ENCODE data around the gene ADGRE1. TPM values are rescaled to one million over a fixed set of nuclear protein-coding genes. Genes with fewer than 3 reads are reported as not detected.

The ADGRE1 gene
- total RNA-seq, 1 experiment from 2014 or later = 11.5 TPM

DNA sequence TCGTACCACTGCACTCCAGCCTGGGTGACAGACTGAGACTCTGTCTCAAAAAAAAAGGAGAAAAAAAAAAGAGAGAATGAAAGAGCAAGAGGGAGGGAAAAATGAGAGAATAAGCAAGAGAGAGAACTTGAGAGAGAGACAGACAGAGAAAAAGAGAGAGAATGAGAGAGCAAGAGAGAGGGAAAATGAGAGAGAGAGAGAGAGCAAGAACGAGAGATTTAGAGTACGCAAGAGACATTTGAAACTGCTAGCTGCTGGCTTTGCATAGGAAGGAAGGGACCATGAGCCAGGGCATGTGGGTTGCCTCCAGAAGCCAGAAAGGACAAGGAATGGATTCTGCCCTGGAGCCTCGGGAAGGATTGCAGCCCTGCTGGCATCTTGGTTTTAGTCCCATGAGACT lies 9.6 kb upstream of the ADGRE1 start:
- no peak for DNase-seq (ENCODE audit: low read depth)

DNA sequence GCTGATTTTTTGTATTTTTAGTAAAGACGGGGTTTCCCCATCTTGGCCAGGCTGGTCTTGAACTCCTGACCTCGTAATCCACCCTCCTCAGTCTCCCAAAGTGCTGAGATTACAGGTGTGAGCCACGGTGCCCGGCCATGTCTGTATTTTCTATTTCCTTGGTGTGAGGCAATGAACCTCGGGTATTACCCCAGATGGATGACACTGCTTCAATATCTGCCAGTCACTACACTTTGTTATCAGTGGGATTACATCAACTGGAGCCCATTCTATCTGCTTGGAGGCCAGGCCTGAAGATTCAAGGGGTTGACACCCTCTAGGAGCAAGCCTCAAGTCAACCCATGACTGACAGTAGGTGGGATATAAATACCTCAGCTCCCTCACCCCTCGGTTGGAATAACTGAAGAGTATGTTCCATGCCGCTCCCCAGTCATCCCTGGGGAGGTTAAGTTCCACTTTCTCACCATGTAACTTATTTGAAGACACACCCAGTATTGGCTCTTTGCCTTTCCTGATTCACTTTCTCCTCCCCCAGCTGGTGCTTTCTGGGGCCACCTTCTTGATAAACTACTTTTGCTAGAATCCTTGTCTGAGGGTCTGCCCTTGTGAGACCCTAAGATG lies 992 bp upstream of the ADGRE1 start:
- DNase-seq (ENCODE audit: low read depth) = no peak

DNA sequence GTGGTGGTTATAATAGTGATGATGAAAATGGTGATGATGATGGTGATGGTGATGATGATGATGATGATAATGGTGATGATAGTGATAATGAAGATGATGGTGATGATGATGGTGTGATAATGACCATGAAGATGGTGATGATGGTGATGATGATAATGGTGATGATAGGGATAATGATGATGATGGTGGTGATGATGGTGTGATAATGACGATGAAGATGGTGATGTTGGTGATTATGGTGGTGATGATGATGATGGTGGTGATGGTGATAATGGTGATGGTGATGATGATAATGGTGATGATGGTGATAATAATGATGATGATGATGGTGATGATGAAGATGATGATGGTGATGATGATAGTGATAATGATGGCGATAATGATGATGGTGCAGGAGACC lies 1.6 kb downstream of the ADGRE1 start:
- no peak for DNase-seq (ENCODE audit: low read depth)

DNA sequence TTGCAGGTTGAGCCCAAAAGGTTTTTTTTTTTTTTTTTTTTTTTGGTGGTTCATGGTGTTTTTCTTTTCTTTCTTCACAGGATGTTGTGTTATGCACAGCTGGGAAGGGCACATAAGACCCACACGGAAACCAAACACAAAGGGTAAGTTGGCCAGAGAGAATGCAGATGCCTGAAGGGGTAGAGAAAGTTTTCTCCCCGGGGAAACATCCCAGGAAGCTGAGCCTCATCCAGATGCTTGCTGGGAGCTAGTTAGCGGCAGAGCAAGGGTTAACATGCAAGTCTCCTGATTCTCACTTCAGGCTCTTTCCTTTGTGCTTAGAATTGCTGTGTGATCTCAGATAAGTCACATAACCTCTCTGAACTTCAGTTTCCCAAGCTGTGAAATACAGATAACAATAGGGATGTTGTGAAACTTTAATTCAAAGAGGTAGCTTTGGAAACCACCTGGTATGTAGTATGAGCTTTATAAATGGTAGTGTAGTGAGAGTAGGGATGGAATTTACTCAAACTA lies 3.1 kb downstream of the ADGRE1 start:
- DNase-seq (ENCODE audit: low read depth) = no peak

DNA sequence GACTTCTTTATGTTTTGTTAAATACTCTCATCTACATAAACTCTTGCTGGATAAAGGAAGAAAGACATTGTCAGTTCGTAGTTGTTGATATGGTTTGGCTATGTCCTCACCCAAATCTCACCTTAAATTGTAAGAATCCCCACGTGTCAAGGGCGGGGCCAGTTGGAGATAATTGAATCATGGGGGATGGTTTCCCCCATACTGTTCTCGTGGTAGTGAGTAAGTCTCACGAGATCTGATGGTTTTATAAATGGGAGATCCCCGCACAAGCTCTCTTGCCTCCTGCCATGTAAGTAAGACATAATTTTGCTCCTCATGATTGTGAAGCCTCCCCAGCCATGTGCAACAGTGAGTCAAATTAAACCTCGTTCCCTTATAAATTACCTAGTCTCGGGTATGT lies 3.6 kb downstream of the ADGRE1 start:
- no peak for DNase-seq (ENCODE audit: low read depth)

DNA sequence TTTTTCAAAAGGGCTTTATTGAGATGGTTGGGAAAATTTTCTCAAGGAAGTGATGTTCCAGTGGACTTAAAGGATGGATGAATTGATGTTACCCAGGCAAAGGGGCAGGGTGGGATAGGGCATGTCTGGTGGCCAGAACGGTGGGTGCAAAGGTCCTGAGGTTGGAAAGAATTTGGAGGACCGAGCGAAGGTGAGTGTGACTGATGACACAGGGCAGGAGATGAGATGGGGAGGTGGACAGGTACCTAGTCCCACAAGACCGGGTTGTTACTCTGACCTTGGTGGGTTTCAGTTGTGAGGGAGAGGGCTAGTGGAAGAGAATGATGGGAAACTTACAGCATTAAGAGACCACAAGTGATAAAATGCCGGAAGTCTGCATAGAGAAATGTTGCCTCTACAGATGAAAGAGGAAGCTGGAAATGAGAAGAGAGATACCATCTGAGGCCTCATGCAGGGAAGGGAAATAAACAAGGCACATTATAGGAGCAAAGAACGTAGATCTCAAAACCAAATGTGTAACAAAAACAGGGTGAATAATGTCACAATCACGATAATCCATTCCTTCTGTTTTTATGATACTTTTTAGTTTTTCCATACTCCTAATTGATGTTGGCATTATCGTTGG lies 4.5 kb downstream of the ADGRE1 start:
- DNase-seq (ENCODE audit: low read depth) = no peak

DNA sequence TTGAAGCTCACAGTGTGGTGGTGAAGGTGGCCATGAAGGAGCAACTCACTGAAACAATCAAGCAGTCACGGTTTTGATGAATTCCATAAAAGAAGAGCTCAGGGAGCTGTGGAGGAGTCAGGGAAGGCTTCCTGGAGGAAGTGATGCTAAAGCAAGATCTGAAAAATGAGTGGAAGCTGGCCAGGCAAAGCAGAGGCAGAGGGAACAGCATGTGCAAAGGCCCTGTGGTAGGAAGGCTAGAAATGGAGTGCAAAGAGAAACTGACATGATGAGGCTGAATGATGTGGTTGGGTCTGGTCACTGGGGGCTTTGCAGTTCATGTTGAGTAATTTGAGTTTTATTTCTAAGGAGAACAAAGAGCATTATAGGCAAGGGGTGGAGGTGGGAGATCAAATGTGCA lies 6.9 kb downstream of the ADGRE1 start:
- no peak for DNase-seq (ENCODE audit: low read depth)

DNA sequence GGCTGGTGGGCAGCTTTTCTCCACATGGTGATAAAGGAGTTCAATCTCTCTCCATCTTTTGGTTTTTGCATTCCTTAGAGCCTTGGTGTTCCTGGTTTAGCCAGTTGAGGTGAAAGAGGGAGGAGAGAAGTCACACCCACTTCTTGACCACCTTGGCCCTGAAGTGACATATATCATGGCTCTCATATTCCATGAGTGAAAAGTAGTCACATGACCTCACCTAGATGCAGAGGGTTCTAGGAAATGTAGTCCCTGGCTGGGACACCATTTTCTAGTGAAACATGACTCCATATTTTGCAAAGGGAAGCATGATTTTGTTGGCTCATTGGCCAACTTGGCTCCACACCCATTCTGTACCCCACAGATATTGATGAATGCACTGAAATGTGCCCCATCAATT lies 16.1 kb downstream of the ADGRE1 start:
- DNase-seq (ENCODE audit: low read depth) = no peak

DNA sequence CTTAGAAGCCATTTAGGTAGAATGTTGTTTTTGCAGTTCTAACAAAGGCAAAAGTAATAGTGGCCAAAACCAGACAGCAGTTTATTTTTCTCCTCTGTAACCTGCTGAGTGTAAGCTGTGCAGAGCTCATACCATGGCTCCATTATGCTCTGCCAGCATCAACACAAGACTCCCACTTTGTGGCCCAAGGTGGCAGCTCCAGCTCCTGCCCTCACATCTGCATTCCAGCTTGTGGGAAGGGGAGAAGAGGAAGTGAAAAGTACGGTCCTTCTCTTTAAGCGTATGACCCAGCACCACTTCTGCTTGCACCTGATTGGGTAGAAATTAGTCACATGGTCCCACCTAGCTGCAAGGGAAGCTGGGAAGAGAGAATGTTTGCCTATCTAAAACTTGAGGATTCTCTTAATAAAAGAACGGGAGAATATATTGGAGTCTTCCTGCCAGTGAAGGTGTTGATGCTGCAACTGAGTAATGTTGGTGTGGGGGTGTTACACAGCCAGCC lies 19.2 kb downstream of the ADGRE1 start:
- no peak for DNase-seq (ENCODE audit: low read depth)

DNA sequence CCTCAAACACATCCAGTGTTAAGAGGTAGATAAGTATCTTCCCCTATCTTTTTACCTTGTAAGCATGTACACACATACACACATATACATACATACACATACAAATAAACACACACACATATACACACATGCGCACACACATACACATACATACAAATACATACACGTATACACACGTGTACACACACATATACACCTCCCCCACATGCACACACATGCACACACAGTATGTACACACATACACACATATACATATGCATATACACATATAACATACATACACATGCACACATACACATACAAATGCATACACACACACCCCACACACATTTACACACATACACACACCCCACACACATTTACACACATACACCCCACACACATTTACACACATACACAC lies 24.1 kb downstream of the ADGRE1 start:
- no peak for DNase-seq (ENCODE audit: low read depth)

DNA sequence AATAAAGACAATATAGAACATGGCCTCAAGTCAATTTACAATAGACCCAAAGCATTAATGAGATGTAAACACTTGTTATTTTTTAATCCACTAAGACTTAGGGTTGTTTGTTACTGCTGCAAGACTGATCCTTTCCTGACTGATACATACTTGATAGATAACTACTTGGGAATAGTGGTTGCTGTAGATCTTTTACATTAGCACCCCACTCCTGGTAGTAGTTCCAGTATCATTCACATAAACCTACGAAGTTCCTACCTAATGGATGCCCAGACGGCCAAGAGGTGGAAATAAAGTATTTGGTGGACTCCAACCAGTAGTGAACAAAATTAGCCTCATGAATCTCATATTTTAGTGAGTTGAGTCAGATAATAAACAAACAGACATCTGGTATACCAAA lies 26.9 kb downstream of the ADGRE1 start:
- DNase-seq (ENCODE audit: low read depth) = no peak

DNA sequence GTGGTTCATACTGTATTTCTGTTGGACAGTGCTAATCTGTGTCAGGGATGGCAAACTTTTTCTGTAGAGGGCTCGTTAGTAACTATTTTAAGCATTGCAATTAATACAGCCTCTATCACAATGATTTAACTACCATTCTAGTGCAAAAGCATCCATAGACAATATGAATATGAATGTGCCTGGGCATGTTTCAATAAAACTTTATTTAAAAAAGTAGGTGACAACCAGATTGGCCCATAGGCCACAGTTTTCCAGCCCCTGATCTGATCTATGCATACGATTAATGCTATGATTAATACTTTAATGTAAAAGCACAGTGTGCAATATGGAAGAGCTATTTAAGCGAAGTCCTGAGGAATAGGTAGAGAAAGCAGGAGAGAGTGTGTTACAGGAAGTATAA lies 29.6 kb downstream of the ADGRE1 start:
- DNase-seq (ENCODE audit: low read depth) = no peak

DNA sequence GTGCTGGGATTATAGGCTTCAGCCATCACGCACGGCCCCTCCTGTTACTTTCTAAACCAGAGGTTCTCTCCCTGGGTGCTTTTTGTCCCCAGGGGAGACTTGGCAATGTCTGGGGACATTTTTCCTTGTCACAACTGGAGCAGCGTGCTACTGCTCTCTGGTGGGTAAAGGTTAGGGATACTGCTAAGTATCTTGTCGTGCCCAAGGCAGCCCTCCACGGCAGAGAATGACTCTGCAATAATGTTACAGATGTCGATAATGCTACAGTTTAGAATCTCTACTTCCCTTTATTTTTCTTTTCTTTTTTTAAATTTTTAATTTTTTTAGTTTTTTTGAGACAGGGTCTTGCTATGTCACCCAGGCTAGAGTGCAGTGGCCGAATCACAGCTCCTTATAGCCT lies 38.0 kb downstream of the ADGRE1 start:
- peak; percentile 13 for DNase-seq (ENCODE audit: low read depth)

DNA sequence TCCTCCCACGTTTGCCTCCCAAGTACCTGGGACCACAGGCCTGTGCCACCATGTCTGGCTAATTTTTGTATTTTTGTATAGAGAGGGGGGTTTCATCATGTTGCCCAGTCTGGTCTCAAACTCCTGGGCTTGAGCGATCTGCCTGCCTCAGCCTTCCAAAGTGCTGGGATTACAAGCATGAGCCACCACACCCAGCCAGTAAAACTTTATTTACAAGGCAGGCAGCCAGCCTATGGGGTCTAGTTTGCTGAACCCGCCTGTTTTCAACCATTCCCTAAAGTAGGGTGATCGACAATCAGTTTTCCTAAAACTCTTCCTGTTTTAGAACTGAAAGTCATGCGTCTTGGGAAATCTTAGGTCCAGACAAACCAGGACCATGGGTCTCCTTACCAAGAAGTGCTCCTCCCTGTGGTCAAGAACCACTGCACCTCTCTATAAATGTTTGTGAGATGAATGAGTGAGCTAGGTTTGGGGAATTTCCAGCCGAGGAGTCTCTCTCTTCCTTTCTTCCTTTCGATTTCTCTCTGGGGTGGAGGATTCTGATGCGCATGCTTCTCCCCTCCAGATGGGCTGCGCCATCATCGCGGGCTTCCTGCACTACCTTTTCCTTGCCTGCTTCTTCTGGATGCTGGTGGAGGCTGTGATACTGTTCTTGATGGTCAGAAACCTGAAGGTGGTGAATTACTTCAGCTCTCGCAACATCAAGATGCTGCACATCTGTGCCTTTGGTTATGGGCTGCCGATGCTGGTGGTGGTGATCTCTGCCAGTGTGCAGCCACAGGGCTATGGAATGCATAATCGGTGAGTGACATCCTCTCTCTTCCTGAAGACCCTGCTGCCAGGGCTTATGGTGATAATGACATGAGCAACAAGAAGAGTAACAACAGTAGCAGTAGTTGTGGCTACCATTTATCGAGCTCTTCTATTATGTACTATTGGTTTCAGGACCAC lies 38.7 kb downstream of the ADGRE1 start:
- DNase-seq (ENCODE audit: low read depth) = peak; percentile 93

DNA sequence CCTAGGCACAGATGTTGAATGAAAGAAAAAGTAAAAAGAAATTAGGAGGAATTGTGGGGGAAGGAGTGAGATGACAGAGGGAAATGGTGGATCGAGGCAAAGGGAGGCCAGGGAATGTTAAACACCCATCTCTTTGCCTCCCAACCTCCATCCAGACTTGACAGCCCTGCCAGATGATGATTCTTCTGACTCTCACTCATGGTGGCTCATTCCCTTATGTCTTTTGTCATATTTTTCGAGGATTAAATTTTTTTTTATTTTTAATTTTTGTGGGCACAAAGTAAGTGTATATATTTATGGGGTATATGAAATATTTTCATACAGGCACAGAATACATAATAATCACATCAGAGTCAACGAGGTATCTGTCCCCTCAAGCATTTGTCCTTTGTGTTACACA lies 42.8 kb downstream of the ADGRE1 start:
- no peak for DNase-seq (ENCODE audit: low read depth)

DNA sequence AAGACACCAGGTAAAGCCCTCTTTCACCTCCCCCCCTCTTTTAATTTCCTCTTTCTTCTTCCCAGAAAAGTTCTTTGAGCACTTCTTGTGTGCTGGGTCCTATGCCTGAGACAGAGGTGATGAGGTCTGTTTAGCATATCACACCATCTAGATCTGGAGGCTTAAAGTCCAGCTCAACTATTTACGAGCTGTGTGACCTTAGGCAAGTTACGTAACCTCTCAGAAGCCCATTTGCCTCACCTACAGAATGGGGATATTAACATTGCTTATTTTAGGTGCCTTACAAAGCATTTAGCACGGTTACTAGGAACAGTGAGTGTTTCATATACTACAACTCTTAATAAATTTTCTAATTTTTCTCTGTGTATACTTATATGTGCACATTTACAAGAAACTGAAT lies 47.7 kb downstream of the ADGRE1 start:
- no peak for DNase-seq (ENCODE audit: low read depth)

DNA sequence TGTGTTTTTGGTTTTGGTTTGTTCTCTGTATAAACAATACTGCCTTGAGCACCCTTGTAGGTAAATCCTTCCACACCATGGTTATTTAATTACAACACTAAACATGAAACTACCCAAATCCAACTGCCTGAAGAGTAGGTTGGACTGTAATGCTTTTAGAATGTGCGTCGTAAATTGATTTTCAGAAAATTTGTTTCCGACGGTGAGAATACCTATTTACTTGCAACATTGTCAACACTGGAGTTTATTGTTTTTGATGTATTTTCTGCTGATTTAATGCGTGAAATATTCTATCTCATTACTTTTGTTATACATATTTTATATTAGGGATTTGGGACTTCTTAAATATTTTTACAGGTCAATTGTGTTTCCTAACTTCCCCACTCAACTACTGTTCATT lies 48.2 kb downstream of the ADGRE1 start:
- no peak for DNase-seq (ENCODE audit: low read depth)

DNA sequence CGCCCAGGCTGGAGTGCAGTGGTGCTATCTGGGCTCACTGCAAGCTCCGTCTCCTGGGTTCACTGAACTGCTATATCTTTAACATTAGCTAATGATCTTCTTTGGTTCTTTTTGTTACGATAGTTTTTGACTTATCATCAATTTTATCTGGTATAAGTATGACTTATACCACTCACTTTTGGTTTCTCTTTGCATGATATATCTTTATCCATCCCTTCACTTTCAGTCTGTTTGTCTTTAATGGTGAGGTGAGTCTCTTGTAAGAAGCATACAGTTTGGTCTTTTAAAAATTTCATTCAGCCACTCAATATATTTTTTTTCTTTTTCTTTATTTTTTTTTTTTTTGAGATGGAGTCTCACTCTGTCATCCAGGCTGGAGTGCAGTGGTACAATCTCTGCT lies 58.4 kb downstream of the ADGRE1 start:
- DNase-seq (ENCODE audit: low read depth) = no peak

DNA sequence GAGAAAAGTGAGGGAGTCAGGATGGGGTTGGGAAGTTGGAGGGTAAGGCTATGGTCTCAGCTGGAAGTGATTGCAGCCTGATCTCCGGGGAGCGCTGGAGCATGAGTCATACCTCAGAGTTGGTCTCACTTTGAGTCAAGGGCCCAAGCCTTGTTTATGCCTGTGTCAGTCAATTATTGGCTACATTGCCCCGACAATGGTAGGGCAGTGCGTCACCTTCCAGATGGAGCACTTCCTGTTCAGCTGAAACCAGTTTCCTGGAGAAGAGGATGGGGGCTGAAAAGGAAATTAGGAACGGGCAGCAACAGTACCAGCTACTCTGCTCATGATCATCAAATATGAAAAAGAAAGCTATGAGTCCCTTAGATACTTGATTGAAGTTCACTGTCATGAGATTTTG lies 60.4 kb downstream of the ADGRE1 start:
- peak; percentile 97 for DNase-seq (ENCODE audit: low read depth)

DNA sequence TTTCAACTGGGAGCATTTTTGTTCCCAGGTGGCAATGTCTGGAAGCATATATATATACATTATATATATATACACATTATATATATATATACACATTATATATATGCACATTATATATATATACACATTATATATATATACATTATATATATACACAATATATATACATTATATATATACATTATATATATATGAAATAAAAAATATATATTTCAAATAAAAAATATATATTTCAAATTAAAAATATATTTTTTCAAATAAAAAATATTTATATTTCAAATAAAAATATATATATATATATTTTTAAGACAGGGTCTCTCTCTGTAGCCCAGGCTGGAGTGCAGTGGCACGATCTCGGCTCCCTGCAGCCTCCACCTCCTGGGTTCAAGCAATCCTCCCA lies 61.5 kb downstream of the ADGRE1 start:
- DNase-seq (ENCODE audit: low read depth) = no peak

DNA sequence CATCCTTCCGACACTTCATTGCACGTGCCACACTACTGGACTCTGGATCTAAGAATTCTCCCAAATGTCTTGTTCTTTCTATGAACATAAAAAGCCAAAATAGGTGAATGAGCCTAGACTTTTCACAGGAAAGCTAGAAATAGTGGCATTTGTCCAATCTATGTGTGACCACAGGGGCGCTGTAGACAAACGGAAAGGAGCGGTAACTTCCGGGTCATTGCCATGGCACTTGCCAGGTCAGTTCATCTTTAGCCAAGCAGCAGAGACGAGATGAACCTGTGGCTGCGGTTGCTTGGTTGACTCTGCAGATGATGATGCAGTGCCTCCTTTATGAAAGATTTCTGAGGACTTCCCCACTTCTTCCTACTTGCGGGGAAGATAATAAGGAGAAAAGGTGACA lies 65.6 kb downstream of the ADGRE1 start:
- DNase-seq (ENCODE audit: low read depth) = no peak

DNA sequence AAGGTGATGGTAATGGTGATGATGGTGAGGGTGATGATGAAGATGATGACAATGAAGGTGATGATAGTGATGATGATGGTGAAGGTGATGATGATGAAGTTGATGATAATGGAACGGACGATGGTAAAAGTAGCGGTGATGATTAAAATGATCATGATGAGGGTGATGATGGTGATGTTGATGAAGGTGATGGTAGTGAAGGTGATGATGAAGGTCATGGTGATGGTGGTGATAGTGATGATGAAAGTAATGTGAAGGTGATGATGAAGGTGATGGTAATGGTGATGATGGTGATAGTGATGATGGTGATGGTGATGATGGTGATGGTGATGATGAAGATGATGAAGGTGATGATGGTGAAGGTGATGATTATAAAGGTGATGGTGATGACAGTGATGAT lies 67.7 kb downstream of the ADGRE1 start:
- no peak for DNase-seq (ENCODE audit: low read depth)

DNA sequence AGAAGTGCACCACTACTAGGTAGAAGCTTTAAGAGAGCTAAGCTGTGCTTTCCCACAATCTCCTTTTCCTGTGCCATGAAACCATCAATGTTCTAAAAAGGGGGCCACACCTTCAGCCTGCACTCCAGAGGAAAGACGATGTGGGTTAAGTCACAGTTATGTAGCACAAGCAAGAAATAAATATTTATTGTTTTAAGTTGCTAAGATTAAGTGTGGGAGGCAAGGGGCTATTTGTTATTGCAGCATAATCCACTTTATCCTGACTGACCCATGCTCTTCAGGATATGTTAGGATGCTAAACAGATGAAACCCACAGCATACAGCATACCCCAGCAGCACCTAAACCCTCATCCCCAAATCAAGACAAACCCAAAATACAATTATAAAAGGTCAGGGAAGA lies 69.2 kb downstream of the ADGRE1 start:
- no peak for DNase-seq (ENCODE audit: low read depth)
